GM18502 (cell line): Measurements from ENCODE around the gene LONRF3.
"Not testable (repeated sequence)": the region's sequence is repeated elsewhere in the genome, so short reads cannot be mapped to it uniquely, and the experiment has no call there.

Source experiments
- ATAC-seq: cut with Tn5 transposase; IDR thresholded peaks from one replicate; pipeline ENCODE4 v1.9.1; 2021; ENCODE audit warnings: mild to moderate bottlenecking; ENCODE audit not compliant: unreplicated experiment, poor library complexity

Gene LONRF3

GRCh38 chrX:118980761-118981160, 6.3 kb downstream of the LONRF3 start:
- no peak for ATAC-seq

DNA sequence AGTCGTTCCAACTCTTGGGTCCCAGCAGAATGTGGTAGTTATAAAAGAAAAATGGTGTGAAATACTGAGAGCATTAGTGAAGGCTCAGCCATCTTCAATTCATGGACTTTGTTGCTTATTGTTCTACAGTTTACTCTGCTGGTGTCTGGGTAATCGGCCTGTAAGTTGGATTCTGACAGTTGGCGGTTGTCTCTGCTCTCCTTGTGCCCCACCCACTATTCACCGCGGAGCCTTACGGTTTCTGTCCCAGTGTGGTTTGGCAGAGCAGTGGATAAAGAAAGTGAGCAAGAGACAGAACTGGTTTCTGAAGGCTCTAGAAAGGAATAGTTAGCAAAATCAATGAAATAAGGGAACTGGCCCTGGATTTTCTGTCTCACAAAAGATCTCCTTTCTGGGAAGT, 9.1 kb downstream of the LONRF3 start:
- ATAC-seq = no peak

GRCh38 chrX:118988911-118989310, 14.5 kb downstream of the LONRF3 start:
- ATAC-seq = no peak

- ATAC-seq = no peak
Measured at GRCh38 chrX:118989886-118990285, 15.5 kb downstream of the LONRF3 start.

DNA sequence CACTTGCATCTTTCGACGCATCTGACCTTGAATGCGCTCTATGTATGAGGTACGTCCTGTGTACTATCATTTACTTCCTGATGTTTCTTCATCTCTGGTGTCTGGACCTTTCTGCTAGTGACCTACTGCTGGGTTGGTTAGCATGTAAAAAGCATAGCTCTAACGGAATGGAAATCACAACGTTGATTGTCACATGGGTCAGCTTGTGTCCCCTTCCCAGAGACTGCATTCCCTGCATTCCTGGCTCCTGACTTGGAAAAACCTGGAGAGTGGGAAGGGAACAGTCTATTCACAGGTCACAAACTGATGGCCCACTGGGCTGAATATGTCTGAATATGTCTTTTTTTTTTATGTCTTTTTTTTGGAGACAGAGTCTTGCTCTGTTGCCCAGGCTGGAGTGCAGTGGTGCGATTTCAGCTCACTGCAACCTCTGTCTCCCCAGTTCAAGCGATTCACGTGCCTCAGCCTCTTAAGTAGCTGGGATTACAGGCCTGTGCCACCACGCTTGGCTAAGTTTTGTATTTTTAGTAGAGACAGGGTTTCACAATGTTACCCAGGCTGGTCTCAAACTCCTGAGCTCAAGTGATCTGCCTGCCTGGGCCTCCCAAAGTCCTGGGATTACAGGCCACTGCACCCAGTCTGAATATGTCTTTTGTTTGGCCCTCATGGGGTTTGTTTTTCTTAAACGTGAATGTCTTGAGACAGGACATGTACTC, 16.3 kb downstream of the LONRF3 start:
- no peak for ATAC-seq

GRCh38 chrX:118992441-118993121, 18.2 kb downstream of the LONRF3 start:
- ATAC-seq = not testable (repeated sequence)

GRCh38 chrX:119003462-119003861, 29.0 kb downstream of the LONRF3 start:
- ATAC-seq = no peak

DNA sequence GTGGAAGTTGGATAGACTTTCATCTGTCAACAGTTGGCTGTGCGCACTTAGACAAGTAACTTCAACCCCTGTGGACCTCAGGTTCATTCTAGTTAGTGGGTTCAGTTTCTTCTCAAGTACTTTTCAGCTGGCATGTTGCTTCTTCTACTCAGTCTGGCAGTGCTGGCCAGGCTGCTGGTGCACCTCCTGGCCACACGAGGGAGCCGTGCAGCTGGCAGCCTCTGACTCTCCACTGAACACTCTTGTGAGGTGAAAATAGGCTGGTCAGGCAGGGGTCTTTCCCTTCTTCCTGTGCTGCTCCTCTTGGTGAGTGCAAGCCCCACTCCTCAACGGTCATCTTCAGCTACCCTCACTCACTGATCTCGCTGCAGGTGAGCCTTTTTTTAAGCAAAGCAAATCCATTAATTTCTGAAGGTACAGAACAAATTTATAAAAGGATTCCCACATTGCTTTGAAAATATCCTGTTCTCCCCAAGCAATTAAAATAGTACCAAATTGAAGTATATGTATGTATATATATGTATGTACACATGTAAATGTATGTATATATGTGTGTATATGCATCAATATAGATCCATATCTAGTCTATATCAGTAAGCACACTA, 30.6 kb downstream of the LONRF3 start:
- ATAC-seq = peak; percentile 90

GRCh38 chrX:119007189-119007770, 32.9 kb downstream of the LONRF3 start:
- ATAC-seq = no peak

DNA sequence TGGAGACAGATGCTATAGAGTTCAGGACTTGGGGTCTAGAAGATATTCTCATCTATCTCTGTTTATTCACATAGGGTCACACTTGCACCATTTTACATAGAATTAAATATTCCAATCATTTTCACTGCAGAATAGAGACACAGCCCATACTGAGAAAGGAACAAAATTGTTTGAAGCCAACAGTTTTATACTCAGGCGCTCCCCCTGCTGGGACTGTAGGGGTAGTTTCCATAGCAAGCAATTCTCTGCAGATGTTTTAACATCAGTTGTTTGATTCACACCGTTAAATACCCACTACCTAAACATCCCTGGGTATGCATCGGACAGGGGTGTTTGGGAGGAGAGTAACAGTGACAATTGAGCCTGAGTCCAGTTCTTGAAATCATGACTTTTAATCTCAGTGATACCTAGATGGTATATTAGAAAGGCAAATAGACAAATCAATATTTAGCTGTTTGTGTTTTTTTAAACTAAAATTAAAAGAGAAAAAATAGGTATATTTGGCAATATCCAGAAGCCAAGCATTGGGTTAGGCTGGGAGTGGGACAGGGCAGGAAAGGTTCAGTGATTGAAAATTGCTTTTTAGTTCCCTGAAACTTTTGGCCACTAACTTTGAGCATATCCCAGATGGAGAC, 33.8 kb downstream of the LONRF3 start:
- peak; percentile 64 for ATAC-seq

GRCh38 chrX:119009071-119009470, 34.7 kb downstream of the LONRF3 start:
- ATAC-seq = no peak

DNA sequence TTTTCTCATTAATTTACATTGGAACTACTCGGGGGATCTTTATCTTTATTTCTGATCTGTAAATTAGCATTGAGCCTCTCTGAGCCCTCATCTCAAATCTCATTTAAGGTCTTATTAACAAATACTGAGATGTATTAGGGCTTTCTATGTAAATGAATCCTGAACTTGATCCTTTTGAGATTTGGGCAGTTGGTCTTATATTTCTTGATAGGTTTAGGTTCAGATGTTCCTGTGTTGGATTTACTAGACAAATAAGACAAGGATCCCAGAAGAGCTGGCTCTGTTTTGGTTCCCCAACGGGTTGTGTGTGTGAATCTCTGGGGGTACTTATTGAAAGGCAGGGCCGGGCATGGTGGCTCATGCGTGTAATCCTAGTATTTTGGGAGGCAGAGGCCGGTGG, 36.1 kb downstream of the LONRF3 start:
- ATAC-seq = no peak

- ATAC-seq = no peak
Measured at GRCh38 chrX:119013164-119013563, 38.7 kb downstream of the LONRF3 start.

DNA sequence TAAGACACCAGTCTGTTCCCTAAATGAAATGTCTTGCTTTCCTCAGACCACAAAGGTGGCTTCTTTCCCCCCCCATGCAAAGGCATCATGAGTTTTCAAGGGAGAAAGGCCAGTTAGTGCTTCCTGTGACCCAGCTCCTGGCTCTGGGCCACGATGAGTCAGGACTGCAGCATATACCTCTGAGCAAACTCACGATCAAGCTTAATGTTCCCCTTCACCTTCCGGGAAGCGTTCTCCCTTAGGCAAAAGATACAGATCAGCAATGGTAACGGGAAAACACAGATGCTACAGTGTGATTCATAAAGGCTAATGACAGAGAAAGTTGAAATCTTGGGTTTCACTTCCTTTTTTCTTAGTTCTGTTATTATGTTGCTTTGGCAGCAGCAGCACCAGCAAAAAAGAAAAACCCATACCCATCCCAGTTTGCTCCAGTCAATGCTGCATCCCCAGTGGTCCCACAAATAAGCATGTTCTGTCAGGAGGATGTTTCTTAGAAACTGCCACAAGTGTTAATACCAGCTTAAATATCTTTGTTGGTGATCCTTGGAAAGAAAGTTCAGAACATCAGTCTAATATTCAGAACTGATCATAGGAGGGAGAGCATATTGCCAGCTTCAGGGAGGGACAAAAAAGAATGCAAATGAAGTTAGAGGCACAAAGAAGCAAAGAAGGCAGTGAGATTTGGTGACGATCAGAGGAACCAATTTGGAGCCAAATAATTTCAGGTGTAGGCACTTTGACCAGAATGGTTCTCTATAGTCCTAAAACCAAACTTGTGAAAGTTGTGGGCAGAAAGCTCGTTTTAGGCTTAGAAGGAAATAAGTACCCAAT, 41.2 kb downstream of the LONRF3 start:
- peak; percentile 94 for ATAC-seq

- ATAC-seq = no peak
Measured at GRCh38 chrX:119017077-119017476, 42.7 kb downstream of the LONRF3 start.

- ATAC-seq = no peak
Measured at GRCh38 chrX:119025900-119026299, 51.5 kb downstream of the LONRF3 start.

GRCh38 chrX:119026344-119026743, 51.9 kb downstream of the LONRF3 start:
- ATAC-seq = not testable (repeated sequence)

GRCh38 chrX:119027960-119028732, 53.7 kb downstream of the LONRF3 start:
- ATAC-seq = not testable (repeated sequence)

DNA sequence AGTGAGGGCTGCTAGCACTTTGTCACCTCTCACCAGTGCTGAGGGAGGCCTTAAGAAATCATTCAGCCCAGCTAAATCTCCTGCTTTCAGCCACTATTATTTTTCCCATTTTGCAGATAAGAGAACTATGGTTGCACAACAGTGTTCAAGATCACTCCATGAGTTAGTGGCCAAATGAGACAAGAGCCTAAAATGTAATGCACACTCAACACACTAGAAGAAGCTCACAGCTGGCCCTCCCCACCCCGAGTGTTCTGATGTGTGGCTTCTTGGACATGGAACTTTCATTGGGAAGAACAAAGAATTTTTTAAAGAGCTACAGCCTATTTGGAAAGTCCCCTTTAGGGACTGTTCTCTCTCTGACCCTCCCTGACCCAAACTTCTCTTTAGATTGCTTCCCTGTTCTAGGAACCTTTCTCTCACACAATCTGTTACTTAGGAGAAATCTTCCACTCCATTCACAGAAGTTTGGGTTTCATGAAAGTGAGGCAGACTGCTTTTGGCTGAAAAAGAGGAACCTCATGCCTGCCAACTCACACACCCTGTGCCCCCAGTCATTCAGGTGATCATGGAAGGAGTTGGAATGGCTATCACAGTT, 54.4 kb downstream of the LONRF3 start:
- no peak for ATAC-seq
